ENCODE results near the gene TEX261. TPM values are rescaled to one million over a fixed set of nuclear protein-coding genes. Genes with fewer than 3 reads are reported as not detected.

The TEX261 gene
- total and polyA plus RNA-seq, 2 of the 8 experiments (the other 6 are each of a cell fraction or from before 2014, with no cell fraction given) = 25.2 to 30.1 TPM

DNA sequence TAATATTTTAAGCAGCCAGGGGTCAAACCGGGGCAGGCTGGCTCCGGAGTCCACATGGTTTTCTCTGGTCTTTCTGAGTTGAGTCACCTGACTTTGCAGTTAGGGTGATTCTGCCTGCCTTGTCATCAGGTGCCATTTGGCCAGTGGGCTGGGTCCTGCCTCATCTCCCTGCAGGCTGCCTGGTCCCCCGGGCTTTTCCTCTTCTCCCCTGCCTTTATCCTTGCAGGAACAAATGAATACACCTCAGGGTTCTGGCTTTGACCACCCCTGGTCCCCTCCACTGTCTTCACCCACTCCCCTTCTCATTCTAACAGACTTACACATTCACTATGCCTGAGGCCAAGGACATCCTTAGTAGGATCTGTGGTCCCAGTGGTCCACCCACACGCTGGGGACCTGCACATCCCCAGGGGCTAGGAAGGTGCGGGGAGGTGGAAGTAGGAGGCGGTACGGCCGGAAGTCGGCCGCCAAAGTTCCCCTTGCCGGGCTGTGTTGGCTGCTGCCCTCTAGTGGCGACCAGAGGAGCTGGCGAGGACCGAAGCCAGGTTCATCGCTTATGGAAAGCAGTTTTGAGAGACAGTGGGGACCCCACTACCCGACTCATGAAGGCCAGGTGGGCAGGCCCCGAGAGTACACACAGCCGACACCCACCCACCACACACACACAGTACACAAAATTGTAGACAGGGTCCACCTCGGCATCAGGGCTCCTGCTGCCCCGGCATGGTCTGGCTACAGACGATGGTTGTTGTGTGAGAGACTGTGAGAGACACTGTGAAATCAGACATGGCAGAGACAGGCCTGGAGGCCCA lies 6.3 kb upstream of the TEX261 start:
- peak overlapping the region; percentile 19 to 50 for H3K4me2 ChIP-seq (ENCODE audit: insufficient read depth in 1 of 2, low read depth in 2 of 2, low read length in 2 of 2)
- FAIRE-seq = no peak
- H3K56ac ChIP-seq (replicated peaks; ENCODE audit: insufficient read length, low read depth, low read length) = no peak overlapping the region
- H3K23ac ChIP-seq (ENCODE audit: insufficient read length) = no peak overlapping the region
- peaks cover 0 to under 1% of the 10 kb centered on the region in 2 experiments for H4K20me1 ChIP-seq (replicated peaks in 1 of 2; ENCODE audit: control insufficient read depth in 1 of 2, insufficient read depth in 2 of 2, low read length in 2 of 2)
- H3K9me3 ChIP-seq (ENCODE audit: insufficient read depth in 2 of 2, low read depth in 1 of 2, low read length in 1 of 2) = no peaks in the 10 kb centered on the region
- no peak overlapping the region for H3K9ac ChIP-seq (replicated peaks in 1 of 4; ENCODE audit: extremely low read depth in 1 of 4, low read depth in 3 of 4, low read length in 3 of 4)
- H3K4me1 ChIP-seq (replicated peaks in 1 of 4; ENCODE audit: control insufficient read depth in 3 of 4, insufficient read depth in 4 of 4, low read length in 3 of 4) = peaks cover 3 to 11% (median 7%) of the 10 kb centered on the region in 4 experiments; a peak in 5 of 7 replicates
- peak overlapping the region; percentile 55; the same call in 1 of the 2 replicates for H2BK20ac ChIP-seq (ENCODE audit: low read length)
- H2AK5ac ChIP-seq (ENCODE audit: low read depth, low read length) = no peak overlapping the region
- no peak overlapping the region for H3K14ac ChIP-seq (ENCODE audit: insufficient read length)
- H3K18ac ChIP-seq (ENCODE audit: extremely low read depth, low read length) = peak overlapping the region; percentile 72
- DNase-seq (ENCODE audit: low read depth in 1 of 2, low spot score in 2 of 2) = peak in 1 of 2 experiments; percentile 86
- peak overlapping the region; percentile 99 for H2AFZ ChIP-seq (ENCODE audit: low read length)
- no peaks in the 10 kb centered on the region; the same call in 1 of the 2 replicates for H3K23me2 ChIP-seq (ENCODE audit: low read depth, low read length)
- no peaks in the 10 kb centered on the region for H3K36me3 ChIP-seq (ENCODE audit: control insufficient read depth in 2 of 4, insufficient read depth in 4 of 4, low read length in 3 of 4)
- no peak overlapping the region for H3K27ac ChIP-seq (ENCODE audit: low read depth, low read length)
- peak overlapping the region; percentile 96 for H2BK12ac ChIP-seq (ENCODE audit: low read depth, low read length)
- peak overlapping the region; percentile 69; the same call in 1 of the 2 replicates for H2BK5ac ChIP-seq (ENCODE audit: low read depth, low read length)
- H3K27me3 ChIP-seq (replicated peaks in 1 of 4; ENCODE audit: control insufficient read depth in 3 of 4, extremely low read depth in 1 of 4, insufficient read depth in 3 of 4, low read length in 3 of 4) = peaks cover 0 to 7% (median 0%) of the 10 kb centered on the region in 4 experiments; a peak in 4 of 7 replicates
- no peak overlapping the region for H2BK120ac ChIP-seq (replicated peaks; ENCODE audit: low read depth, low read length)
- peak overlapping the region; percentile 86 for H3K4ac ChIP-seq (replicated peaks; ENCODE audit: insufficient read length, low read depth, low read length)
- 46% methylated on average over 19 of the region's 21 CpGs; no CpG with 5 or more reads in 1 of the 2 experiments for WGBS, 2 experiments (ENCODE audit: extremely low coverage in 1 of 2, insufficient coverage in 1 of 2, insufficient read length in 1 of 2, insufficient replicate concordance in 2 of 2, low coverage in 1 of 2, low lambda C conversion rate in 2 of 2, missing lambda C conversion rate in 1 of 2)
- ChIA-PET CTCF (ENCODE audit: partially characterized antibody) (interaction anchor here (0.5 to 3.4 kb wide), 34 partner anchors 8 to 1152 kb away, joined by 3 to 19 read pairs (median 4); partner anchors contain the start of genes ANKRD53 and NAGK), POLR2A (ENCODE audit: partially characterized antibody) (interaction anchor here (1.7 to 2.1 kb wide), 2 partner anchors 16 to 67 kb away, joined by 5 to 7 read pairs; partner anchors contain the start of gene NAGK)
- peak overlapping the region; percentile 79 for H4K5ac ChIP-seq (ENCODE audit: insufficient read length, low read depth, low read length)
- H3K79me1 ChIP-seq (ENCODE audit: low read depth, low read length) = no peaks in the 10 kb centered on the region
- H3K79me2 ChIP-seq (ENCODE audit: control insufficient read depth in 1 of 2, insufficient read depth in 2 of 2, low read length in 2 of 2) = no peaks in the 10 kb centered on the region
- peak overlapping the region; percentile 50; the same call in 1 of the 2 replicates for H2BK15ac ChIP-seq (ENCODE audit: low read length)
- peak overlapping the region in 2 of 4 experiments; percentile 20 to 46; a peak in 3 of 8 replicates for H3K4me3 ChIP-seq (ENCODE audit: extremely low read depth in 1 of 4, insufficient read depth in 2 of 4, low read depth in 3 of 4, low read length in 4 of 4)
- H4K8ac ChIP-seq (ENCODE audit: extremely low read depth, insufficient read depth, low read length) = peak overlapping the region; percentile 39; the same call in 1 of the 2 replicates
- H4K91ac ChIP-seq (replicated peaks; ENCODE audit: insufficient read length, low read length) = peak overlapping the region; percentile 81
- TF ChIP-seq JUND (IDR thresholded peaks at IDR 0.05; ENCODE audit: low read length) = no peak
- TF ChIP-seq SIRT6 (IDR thresholded peaks at IDR 0.05; ENCODE audit: low read length) = no peak
- TF ChIP-seq, protein P1, sequence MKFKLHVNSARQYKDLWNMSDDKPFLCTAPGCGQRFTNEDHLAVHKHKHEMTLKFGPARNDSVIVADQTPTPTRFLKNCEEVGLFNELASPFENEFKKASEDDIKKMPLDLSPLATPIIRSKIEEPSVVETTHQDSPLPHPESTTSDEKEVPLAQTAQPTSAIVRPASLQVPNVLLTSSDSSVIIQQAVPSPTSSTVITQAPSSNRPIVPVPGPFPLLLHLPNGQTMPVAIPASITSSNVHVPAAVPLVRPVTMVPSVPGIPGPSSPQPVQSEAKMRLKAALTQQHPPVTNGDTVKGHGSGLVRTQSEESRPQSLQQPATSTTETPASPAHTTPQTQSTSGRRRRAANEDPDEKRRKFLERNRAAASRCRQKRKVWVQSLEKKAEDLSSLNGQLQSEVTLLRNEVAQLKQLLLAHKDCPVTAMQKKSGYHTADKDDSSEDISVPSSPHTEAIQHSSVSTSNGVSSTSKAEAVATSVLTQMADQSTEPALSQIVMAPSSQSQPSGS (IDR thresholded peaks at IDR 0.05; ENCODE audit: low read length) = no peak
- no peak for TF ChIP-seq TAF7 (optimal IDR thresholded peaks at IDR 0.05; ENCODE audit: borderline replicate concordance, low read depth, low read length)
- no peak for TF ChIP-seq SP1 (IDR thresholded peaks at IDR 0.05; ENCODE audit: low read depth, low read length)
- TF ChIP-seq GABPA (IDR thresholded peaks at IDR 0.05; ENCODE audit: borderline replicate concordance, insufficient read depth, low read length) = peak; percentile 85; the same call in 1 of the 2 replicates
- TF ChIP-seq PHF8 (conservative IDR thresholded peaks at IDR 0.05; ENCODE audit: low read depth, low read length) = 0 out of 2 replicates have a peak, but pooled peaks have one; percentile 15
- TF ChIP-seq TAF1 (IDR thresholded peaks at IDR 0.05; ENCODE audit: low read depth, low read length) = no peak
- peak; percentile 54; the same call in 1 of the 2 replicates for TF ChIP-seq KDM1A (IDR thresholded peaks at IDR 0.05; ENCODE audit: borderline replicate concordance, low read length)

Measured in H1 (cell line).